Activated naive CD4-positive, alpha-beta T cell treated with anti-CD3 and anti-CD28 coated beads for 36 hours (primary cell): ENCODE measurements around the gene TAS2R40. TPM values are rescaled to one million over a fixed set of nuclear protein-coding genes. Genes with fewer than 3 reads are reported as not detected.
"Not testable (repeated sequence)": the region's sequence is repeated elsewhere in the genome, so short reads cannot be mapped to it uniquely, and the experiment has no call there.

Experiments
- CTCF ChIA-PET: fragments of 350-600 bp; sonication (Branson Sonifier 250); formaldehyde crosslinking; loops from one replicate; lab custom pipeline; 2021; ENCODE audit warnings: antibody characterized with exemption; lab: Charles Lee
- DNase-seq: peaks from one replicate; pipeline ENCODE4 v3.0.0-alpha.2; 2020
- H3K27ac Mint-ChIP-seq: one replicate; pipeline ENCODE4 v1.8.0; 2021; ENCODE audit warnings: mild to moderate bottlenecking, mixed read lengths
- H3K27me3 Mint-ChIP-seq: one replicate; pipeline ENCODE4 v1.8.0; 2021; ENCODE audit warnings: low read depth, mixed read lengths
- H3K36me3 Mint-ChIP-seq: one replicate; pipeline ENCODE4 v1.8.0; 2021; ENCODE audit warnings: low read depth, mixed read lengths
- H3K4me1 Mint-ChIP-seq: one replicate; pipeline ENCODE4 v1.8.0; 2021; ENCODE audit warnings: low read depth, mixed read lengths
- H3K4me3 Mint-ChIP-seq: one replicate; pipeline ENCODE4 v1.8.0; 2021; ENCODE audit warnings: mild to moderate bottlenecking, moderate library complexity, mixed read lengths
- H3K9me3 Mint-ChIP-seq: one replicate; pipeline ENCODE4 v1.8.0; 2021; ENCODE audit warnings: mixed read lengths
- intact Hi-C: fragments of 100-400 bp; cut with micrococcal nuclease; formaldehyde crosslinking; loops from one replicate; pipeline ENCODE4 v1.15.1; 2023
- total RNA-seq, 2 experiments: library from RNA; stranded (reverse); gene quantifications; one replicate each; pipeline ENCODE4 v1.2.3, GENCODE V29; 2021

TAS2R40 gene
- total RNA-seq, result not detected

- Mint-ChIP-seq H3K27ac (no peak within 1 kb of the TSS), H3K4me3 (no peak within 1 kb of the TSS), H3K36me3 (no peaks in the 10 kb centered on the region), H3K9me3 (no peaks in the 10 kb centered on the region), H3K4me1 (no peaks in the 10 kb centered on the region), H3K27me3 (peaks cover 8% of the 10 kb centered on the region)
- intact Hi-C loops, result no loop called here
- DNase-seq, result no peak
- CTCF ChIA-PET, result interaction anchor here (0.6 to 8.5 kb wide), 5 partner anchors 17 to 213 kb away, joined by 3 to 329 read pairs (median 3); no protein-coding TSS in a partner anchor
Observed at GRCh38 chr7:143221737-143222136, at the start of gene TAS2R40. Gene TAS2R40 (plus strand): TSS chr7:143222037. CDS start chr7:143222079, 42 bp downstream.

GRCh38 chr7:143172354-143172753 is 49.5 kb upstream of the TAS2R40 start:
- CTCF ChIA-PET, result interaction anchor here (0.9 kb wide), 1 partner anchor 171 kb away, joined by 3 read pairs; no protein-coding TSS in a partner anchor
- H3K27me3 Mint-ChIP-seq, result peaks cover 8% of the 10 kb centered on the region

GRCh38 chr7:143176128-143176527 is 45.7 kb upstream of the TAS2R40 start:
- Mint-ChIP-seq H3K36me3 (no peaks in the 10 kb centered on the region), H3K9me3 (peaks cover 12% of the 10 kb centered on the region), H3K4me1 (no peaks in the 10 kb centered on the region), H3K27me3 (peaks cover 8% of the 10 kb centered on the region), H3K27ac (no peak overlapping the region), H3K4me3 (no peak overlapping the region)
- no peak for DNase-seq
- intact Hi-C loops, result no loop called here
- CTCF ChIA-PET, result no interaction called here

More at GRCh38 chr7:143172354-143172753, 49.5 kb upstream of the TAS2R40 start:
- DNase-seq, result no peak
- no peaks in the 10 kb centered on the region for H3K36me3 Mint-ChIP-seq
- no peaks in the 10 kb centered on the region for H3K4me1 Mint-ChIP-seq
- H3K9me3 Mint-ChIP-seq, result no peaks in the 10 kb centered on the region
- intact Hi-C loops, result no loop called here
- H3K4me3 Mint-ChIP-seq, result no peak overlapping the region
- H3K27ac Mint-ChIP-seq, result no peak overlapping the region

- DNase-seq, result no peak
- CTCF ChIA-PET, result no interaction called here
- Mint-ChIP-seq H3K36me3 (no peaks in the 10 kb centered on the region), H3K9me3 (peaks cover 12% of the 10 kb centered on the region), H3K4me1 (no peaks in the 10 kb centered on the region), H3K27me3 (peaks cover 7% of the 10 kb centered on the region), H3K27ac (no peak overlapping the region), H3K4me3 (no peak overlapping the region)
- intact Hi-C loops, result no loop called here
Observed at GRCh38 chr7:143177374-143178119, 44.3 kb upstream of the TAS2R40 start.

GRCh38 chr7:143180771-143181170 is 41.1 kb upstream of the TAS2R40 start:
- CTCF ChIA-PET, H3K4me1 Mint-ChIP-seq, H3K27ac Mint-ChIP-seq, H3K4me3 Mint-ChIP-seq, DNase-seq, H3K36me3 Mint-ChIP-seq, intact Hi-C loops: not testable (repeated sequence)
- peaks cover 12% of the 10 kb centered on the region for H3K9me3 Mint-ChIP-seq
- peaks cover 12% of the 10 kb centered on the region for H3K27me3 Mint-ChIP-seq

GRCh38 chr7:143181349-143181748 is 40.5 kb upstream of the TAS2R40 start:
- H3K36me3 Mint-ChIP-seq, result no peaks in the 10 kb centered on the region
- H3K27me3 Mint-ChIP-seq, result peaks cover 14% of the 10 kb centered on the region
- H3K27ac Mint-ChIP-seq, result no peak overlapping the region
- intact Hi-C loops, result no loop called here
- no peak overlapping the region for H3K4me3 Mint-ChIP-seq
- DNase-seq, result no peak
- peaks cover 12% of the 10 kb centered on the region for H3K9me3 Mint-ChIP-seq
- CTCF ChIA-PET, result no interaction called here
- H3K4me1 Mint-ChIP-seq, result no peaks in the 10 kb centered on the region

GRCh38 chr7:143183024-143183423 is 38.8 kb upstream of the TAS2R40 start, which contains the start of gene TAS2R39:
Gene TAS2R39 (plus strand): TSS chr7:143183419. CDS start chr7:143183419, 0 bp downstream.
- Mint-ChIP-seq H3K4me1 (no peaks in the 10 kb centered on the region), H3K27me3 (peaks cover 14% of the 10 kb centered on the region), H3K4me3 (no peak within 1 kb of the TSS), H3K36me3 (no peaks in the 10 kb centered on the region), H3K27ac (no peak within 1 kb of the TSS), H3K9me3 (peaks cover 9% of the 10 kb centered on the region)
- intact Hi-C loops, result no loop called here
- CTCF ChIA-PET, result interaction anchor here (0.9 kb wide), 1 partner anchor 180 kb away, joined by 4 read pairs; no protein-coding TSS in a partner anchor
- no peak for DNase-seq

GRCh38 chr7:143185551-143185950 is 36.3 kb upstream of the TAS2R40 start:
- intact Hi-C loops, result no loop called here
- Mint-ChIP-seq H3K27me3 (peaks cover 11% of the 10 kb centered on the region), H3K27ac (no peak overlapping the region), H3K36me3 (no peaks in the 10 kb centered on the region), H3K4me3 (no peak overlapping the region), H3K9me3 (peaks cover 2% of the 10 kb centered on the region), H3K4me1 (no peaks in the 10 kb centered on the region)
- no peak for DNase-seq
- CTCF ChIA-PET, result interaction anchor here (2.1 kb wide), 1 partner anchor 30 kb away, joined by 9 read pairs; no protein-coding TSS in a partner anchor

- intact Hi-C loops, result no loop called here
- H3K4me1 Mint-ChIP-seq, result no peaks in the 10 kb centered on the region
- CTCF ChIA-PET, result interaction anchor here (0.6 to 2.0 kb wide), 4 partner anchors 26 to 186 kb away, joined by 3 to 6 read pairs (median 4); no protein-coding TSS in a partner anchor
- H3K36me3 Mint-ChIP-seq, result no peaks in the 10 kb centered on the region
- H3K27me3 Mint-ChIP-seq, result peaks cover 4% of the 10 kb centered on the region
- no peak overlapping the region for H3K4me3 Mint-ChIP-seq
- no peaks in the 10 kb centered on the region for H3K9me3 Mint-ChIP-seq
- DNase-seq, result no peak
- no peak overlapping the region for H3K27ac Mint-ChIP-seq
Observed at GRCh38 chr7:143188994-143189393, 32.8 kb upstream of the TAS2R40 start.

GRCh38 chr7:143193880-143194279 is 28.0 kb upstream of the TAS2R40 start:
- H3K9me3 Mint-ChIP-seq, result no peaks in the 10 kb centered on the region
- CTCF ChIA-PET, result interaction anchor here (0.6 kb wide), 1 partner anchor 186 kb away, joined by 4 read pairs; no protein-coding TSS in a partner anchor

GRCh38 chr7:143199040-143199439 is 22.8 kb upstream of the TAS2R40 start:
- H3K4me1 Mint-ChIP-seq, result no peaks in the 10 kb centered on the region
- intact Hi-C loops, result no loop called here
- H3K27ac Mint-ChIP-seq, result no peak overlapping the region
- H3K36me3 Mint-ChIP-seq, result no peaks in the 10 kb centered on the region
- CTCF ChIA-PET, result interaction anchor here (1.6 kb wide), 1 partner anchor 16 kb away, joined by 4 read pairs; no protein-coding TSS in a partner anchor
- no peaks in the 10 kb centered on the region for H3K9me3 Mint-ChIP-seq
- no peak for DNase-seq
- peaks cover 6% of the 10 kb centered on the region for H3K27me3 Mint-ChIP-seq
- H3K4me3 Mint-ChIP-seq, result no peak overlapping the region

More at GRCh38 chr7:143193880-143194279, 28.0 kb upstream of the TAS2R40 start:
- no peaks in the 10 kb centered on the region for H3K36me3 Mint-ChIP-seq
- intact Hi-C loops, result no loop called here
- no peak overlapping the region for H3K27ac Mint-ChIP-seq
- no peak overlapping the region for H3K4me3 Mint-ChIP-seq
- no peak for DNase-seq
- H3K27me3 Mint-ChIP-seq, result peaks cover 2% of the 10 kb centered on the region
- no peaks in the 10 kb centered on the region for H3K4me1 Mint-ChIP-seq

GRCh38 chr7:143202161-143202560 is 19.7 kb upstream of the TAS2R40 start:
- Mint-ChIP-seq H3K27ac (no peak overlapping the region), H3K4me1 (peaks cover 11% of the 10 kb centered on the region), H3K4me3 (no peak overlapping the region), H3K36me3 (no peaks in the 10 kb centered on the region), H3K9me3 (no peaks in the 10 kb centered on the region), H3K27me3 (peaks cover 6% of the 10 kb centered on the region)
- no peak for DNase-seq
- intact Hi-C loops, result no loop called here
- CTCF ChIA-PET, result interaction anchor here (3.3 kb wide), 1 partner anchor 13 kb away, joined by 14 read pairs; no protein-coding TSS in a partner anchor
